Mucosa of gallbladder (tissue), 1 donor: ENCODE results near the gene DYNC2I2. TPM values are rescaled to one million over a fixed set of nuclear protein-coding genes. Genes with fewer than 3 reads are reported as not detected.

Experiments
- DNase-seq: peaks from one replicate; pipeline ENCODE4 v3.0.0-alpha.2; 2020; ENCODE audit warnings: low spot score
- total RNA-seq: library from RNA; stranded (reverse); gene quantifications from one replicate; pipeline ENCODE4 v1.2.1, GENCODE V29; 2021
- donor health status: DM: no; HTN: no; CAD: no.

Gene DYNC2I2
- total RNA-seq, 1 donor from 2014 or later: 56.7 TPM

- DNase-seq: peak; percentile 52
Observed at GRCh38 chr9:128636024-128636390, 20.6 kb downstream of the DYNC2I2 start.

- peak; percentile 93 for DNase-seq
Observed at GRCh38 chr9:128635266-128636023, 21.2 kb downstream of the DYNC2I2 start.

GRCh38 chr9:128634651-128635262 is 21.9 kb downstream of the DYNC2I2 start:
- no peak for DNase-seq

GRCh38 chr9:128634111-128634510 is 22.5 kb downstream of the DYNC2I2 start:
- no peak for DNase-seq

GRCh38 chr9:128633601-128634000 is 23.0 kb downstream of the DYNC2I2 start:
- no peak for DNase-seq

GRCh38 chr9:128633057-128633456 is 23.6 kb downstream of the DYNC2I2 start:
- DNase-seq: no peak

GRCh38 chr9:128632486-128632885 is 24.2 kb downstream of the DYNC2I2 start:
- no peak for DNase-seq

GRCh38 chr9:128632066-128632465 is 24.6 kb downstream of the DYNC2I2 start:
- DNase-seq: no peak

GRCh38 chr9:128631636-128632035 is 25.0 kb downstream of the DYNC2I2 start:
- no peak for DNase-seq

GRCh38 chr9:128629852-128630545 is 26.6 kb downstream of the DYNC2I2 start:
- no peak for DNase-seq

GRCh38 chr9:128629136-128629535 is 27.5 kb downstream of the DYNC2I2 start:
- DNase-seq: no peak

- DNase-seq: no peak
Observed at GRCh38 chr9:128628471-128629048, 28.1 kb downstream of the DYNC2I2 start.

GRCh38 chr9:128627906-128628305 is 28.7 kb downstream of the DYNC2I2 start:
- DNase-seq: no peak

GRCh38 chr9:128627127-128627715 is 29.4 kb downstream of the DYNC2I2 start:
- DNase-seq: no peak

GRCh38 chr9:128626181-128626580 is 30.5 kb downstream of the DYNC2I2 start:
- DNase-seq: no peak

- peak; percentile 62 for DNase-seq
Observed at GRCh38 chr9:128625391-128626146, 31.1 kb downstream of the DYNC2I2 start.

- DNase-seq: no peak
Observed at GRCh38 chr9:128624566-128624965, 32.1 kb downstream of the DYNC2I2 start.

GRCh38 chr9:128621730-128622455 is 34.8 kb downstream of the DYNC2I2 start:
- DNase-seq: no peak

- DNase-seq: no peak
Observed at GRCh38 chr9:128619779-128620178, 36.9 kb downstream of the DYNC2I2 start.

GRCh38 chr9:128619127-128619526 is 37.5 kb downstream of the DYNC2I2 start:
- DNase-seq: no peak

- no peak for DNase-seq
Observed at GRCh38 chr9:128617943-128618342, 38.7 kb downstream of the DYNC2I2 start.
